Activated T-helper 17 cell treated with anti-CD3 and anti-CD28 coated beads, Interleukin-2, amount 50 U/mL, for 72 hours (primary cell): ENCODE data around the gene TMEM245. TPM values are rescaled to one million over a fixed set of nuclear protein-coding genes. Genes with fewer than 3 reads are reported as not detected.

Experiments used
- ATAC-seq: fragments of 150-1000 bp; cut with Tn5 transposase; replicated peaks from 2 replicates; pipeline ENCODE4 v1.10.0; 2021; ENCODE audit warnings: mild to moderate bottlenecking, moderate library complexity
- H3K27ac Mint-ChIP-seq: one replicate; pipeline ENCODE4 v1.8.0; 2022; ENCODE audit warnings: mixed read lengths
- H3K27me3 Mint-ChIP-seq: one replicate; pipeline ENCODE4 v1.8.0; 2022; ENCODE audit warnings: mixed read lengths
- H3K36me3 Mint-ChIP-seq: one replicate; pipeline ENCODE4 v1.8.0; 2022; ENCODE audit warnings: low read depth, mild to moderate bottlenecking, mixed read lengths
- H3K4me1 Mint-ChIP-seq: one replicate; pipeline ENCODE4 v1.8.0; 2022; ENCODE audit warnings: mixed read lengths
- H3K4me3 Mint-ChIP-seq: one replicate; pipeline ENCODE4 v1.8.0; 2022; ENCODE audit warnings: mild to moderate bottlenecking, mixed read lengths
- H3K9me3 Mint-ChIP-seq: one replicate; pipeline ENCODE4 v1.8.0; 2022; ENCODE audit warnings: mixed read lengths
- total RNA-seq, 2 donors: library from RNA; stranded (reverse); gene quantifications; one replicate each; pipeline ENCODE4 v1.2.3, GENCODE V29; 2022

Gene TMEM245
- total RNA-seq, 2 donors from 2014 or later, result 19.3 to 22.3 TPM

- no peaks in the 10 kb centered on the region for H3K27me3 Mint-ChIP-seq
- peaks cover 9% of the 10 kb centered on the region for H3K36me3 Mint-ChIP-seq
- peak overlapping the region; percentile 93 for H3K4me3 Mint-ChIP-seq
- no peak for ATAC-seq
- H3K9me3 Mint-ChIP-seq, result no peaks in the 10 kb centered on the region
- H3K27ac Mint-ChIP-seq, result peak overlapping the region; percentile 75
- peaks cover 15% of the 10 kb centered on the region for H3K4me1 Mint-ChIP-seq
These were observed 550 bp upstream of the TMEM245 start for GRCh38 chr9:109120204-109120789.

- Mint-ChIP-seq H3K4me1 (peaks cover 27% of the 10 kb centered on the region), H3K27ac (peak overlapping the region; percentile 94), H3K36me3 (peaks cover 21% of the 10 kb centered on the region), H3K4me3 (peak overlapping the region; percentile 93), H3K9me3 (no peaks in the 10 kb centered on the region), H3K27me3 (no peaks in the 10 kb centered on the region)
- no peak for ATAC-seq
These were observed 824 bp downstream of the TMEM245 start for GRCh38 chr9:109118808-109119438.

GRCh38 chr9:109117856-109118807 is 1.6 kb downstream of the TMEM245 start:
- Mint-ChIP-seq H3K27me3 (no peaks in the 10 kb centered on the region), H3K27ac (peak overlapping the region; percentile 94), H3K4me1 (peaks cover 28% of the 10 kb centered on the region), H3K4me3 (peak overlapping the region; percentile 93), H3K9me3 (no peaks in the 10 kb centered on the region), H3K36me3 (peaks cover 21% of the 10 kb centered on the region)
- peak; percentile 63 for ATAC-seq

- Mint-ChIP-seq H3K27ac (no peak overlapping the region), H3K9me3 (no peaks in the 10 kb centered on the region), H3K4me1 (peaks cover 36% of the 10 kb centered on the region), H3K27me3 (no peaks in the 10 kb centered on the region), H3K36me3 (peaks cover 21% of the 10 kb centered on the region), H3K4me3 (peak overlapping the region; percentile 93)
- no peak for ATAC-seq
These were observed 3.7 kb downstream of the TMEM245 start for GRCh38 chr9:109115931-109116526.

- peak overlapping the region; percentile 68 for H3K4me3 Mint-ChIP-seq
These were observed 5.1 kb downstream of the TMEM245 start for GRCh38 chr9:109114670-109115069.

GRCh38 chr9:109113892-109114609 is 5.7 kb downstream of the TMEM245 start:
- peaks cover 21% of the 10 kb centered on the region for H3K36me3 Mint-ChIP-seq
- peak overlapping the region; percentile 53 for H3K27ac Mint-ChIP-seq
- no peaks in the 10 kb centered on the region for H3K9me3 Mint-ChIP-seq
- no peak for ATAC-seq
- H3K27me3 Mint-ChIP-seq, result no peaks in the 10 kb centered on the region
- H3K4me1 Mint-ChIP-seq, result peaks cover 49% of the 10 kb centered on the region
- H3K4me3 Mint-ChIP-seq, result peak overlapping the region; percentile 68

More at GRCh38 chr9:109114670-109115069, 5.1 kb downstream of the TMEM245 start:
- peak; percentile 42 for ATAC-seq
- no peaks in the 10 kb centered on the region for H3K27me3 Mint-ChIP-seq
- peaks cover 21% of the 10 kb centered on the region for H3K36me3 Mint-ChIP-seq
- H3K4me1 Mint-ChIP-seq, result peaks cover 47% of the 10 kb centered on the region
- peak overlapping the region; percentile 53 for H3K27ac Mint-ChIP-seq
- no peaks in the 10 kb centered on the region for H3K9me3 Mint-ChIP-seq

GRCh38 chr9:109113254-109113653 is 6.5 kb downstream of the TMEM245 start:
- ATAC-seq, result no peak
- Mint-ChIP-seq H3K36me3 (peaks cover 21% of the 10 kb centered on the region), H3K27me3 (no peaks in the 10 kb centered on the region), H3K4me3 (no peak overlapping the region), H3K4me1 (peaks cover 51% of the 10 kb centered on the region), H3K9me3 (no peaks in the 10 kb centered on the region), H3K27ac (no peak overlapping the region)

- peaks cover 46% of the 10 kb centered on the region for H3K4me1 Mint-ChIP-seq
- no peaks in the 10 kb centered on the region for H3K27me3 Mint-ChIP-seq
- peak; percentile 82 for ATAC-seq
- H3K36me3 Mint-ChIP-seq, result peaks cover 18% of the 10 kb centered on the region
- H3K27ac Mint-ChIP-seq, result peak overlapping the region; percentile 69
- no peaks in the 10 kb centered on the region for H3K9me3 Mint-ChIP-seq
- peak overlapping the region; percentile 65 for H3K4me3 Mint-ChIP-seq
These were observed 9.3 kb downstream of the TMEM245 start for GRCh38 chr9:109110329-109111021.

- no peak for ATAC-seq
- H3K9me3 Mint-ChIP-seq, result no peaks in the 10 kb centered on the region
- peaks cover 44% of the 10 kb centered on the region for H3K4me1 Mint-ChIP-seq
- peak overlapping the region; percentile 65 for H3K4me3 Mint-ChIP-seq
- H3K27me3 Mint-ChIP-seq, result no peaks in the 10 kb centered on the region
- H3K36me3 Mint-ChIP-seq, result peaks cover 21% of the 10 kb centered on the region
- H3K27ac Mint-ChIP-seq, result peak overlapping the region; percentile 69
These were observed 9.8 kb downstream of the TMEM245 start for GRCh38 chr9:109109967-109110328.

GRCh38 chr9:109108318-109108717 is 11.4 kb downstream of the TMEM245 start:
- peaks cover 3% of the 10 kb centered on the region for H3K9me3 Mint-ChIP-seq
- H3K27ac Mint-ChIP-seq, result peak overlapping the region; percentile 46
- H3K4me3 Mint-ChIP-seq, result peak overlapping the region; percentile 50
- peaks cover 37% of the 10 kb centered on the region for H3K4me1 Mint-ChIP-seq
- H3K27me3 Mint-ChIP-seq, result no peaks in the 10 kb centered on the region
- H3K36me3 Mint-ChIP-seq, result peaks cover 26% of the 10 kb centered on the region
- no peak for ATAC-seq

- ATAC-seq, result peak; percentile 78
- Mint-ChIP-seq H3K27ac (peak overlapping the region; percentile 46), H3K36me3 (peaks cover 33% of the 10 kb centered on the region), H3K9me3 (peaks cover 3% of the 10 kb centered on the region), H3K4me1 (peaks cover 41% of the 10 kb centered on the region), H3K4me3 (peak overlapping the region; percentile 50), H3K27me3 (no peaks in the 10 kb centered on the region)
These were observed 12.1 kb downstream of the TMEM245 start for GRCh38 chr9:109107402-109108240.

- H3K4me1 Mint-ChIP-seq, result peaks cover 48% of the 10 kb centered on the region
- peak overlapping the region; percentile 54 for H3K4me3 Mint-ChIP-seq
- H3K27me3 Mint-ChIP-seq, result no peaks in the 10 kb centered on the region
- H3K9me3 Mint-ChIP-seq, result peaks cover 3% of the 10 kb centered on the region
- ATAC-seq, result peak; percentile 92
- H3K27ac Mint-ChIP-seq, result peak overlapping the region; percentile 64
- peaks cover 40% of the 10 kb centered on the region for H3K36me3 Mint-ChIP-seq
These were observed 17.9 kb downstream of the TMEM245 start for GRCh38 chr9:109101810-109102209.
